Liver (tissue), 3 donors: ENCODE data around the gene NGRN.

Experiments used
- EGR1 ChIP-seq, 2 donors: IDR thresholded peaks; 2 replicates each; pipeline ENCODE4 v1.6.1; 2016 to 2018; ENCODE audit warnings: antibody characterized with exemption in 2 of 2, low read depth in 2 of 2
- FOXA2 ChIP-seq: IDR thresholded peaks from 2 replicates; pipeline ENCODE4 v1.6.1; 2016; ENCODE audit warnings: antibody characterized with exemption
- GABPA ChIP-seq, 2 donors: IDR thresholded peaks in 1 of 2; conservative IDR thresholded peaks in 1 of 2; 2 replicates each; pipeline ENCODE4 v1.6.1; 2016; ENCODE audit warnings: antibody characterized with exemption in 2 of 2, mild to moderate bottlenecking in 1 of 2, moderate library complexity in 1 of 2
- HNF4A ChIP-seq, 2 donors: conservative IDR thresholded peaks; 2 replicates each; pipeline ENCODE4 v1.6.1; 2016; ENCODE audit warnings: antibody characterized with exemption in 2 of 2, mild to moderate bottlenecking in 2 of 2
- RAD21 ChIP-seq, 2 donors: IDR thresholded peaks; 2 replicates each; pipeline ENCODE4 v1.6.1; 2016; ENCODE audit warnings: antibody characterized with exemption in 2 of 2, mild to moderate bottlenecking in 2 of 2
- RXRA ChIP-seq, 2 donors: IDR thresholded peaks; 2 replicates each; pipeline ENCODE4 v1.6.1; 2017 to 2018; ENCODE audit warnings: antibody characterized with exemption in 2 of 2, mild to moderate bottlenecking in 1 of 2
- SP1 ChIP-seq: IDR thresholded peaks from 2 replicates; pipeline ENCODE4 v1.6.1; 2018; ENCODE audit warnings: antibody characterized with exemption, mild to moderate bottlenecking
- TAF1 ChIP-seq: conservative IDR thresholded peaks from 2 replicates; pipeline ENCODE4 v1.6.1; 2016; ENCODE audit warnings: antibody characterized with exemption, mild to moderate bottlenecking
- YY1 ChIP-seq: IDR thresholded peaks from 2 replicates; pipeline ENCODE4 v1.6.1; 2016; ENCODE audit warnings: antibody characterized with exemption, mild to moderate bottlenecking
- TF ChIP-seq, protein P1 (sequence below): fragments of 150-350 bp; IDR thresholded peaks from 2 replicates; pipeline ENCODE4 v1.5.1; 2017; ENCODE audit warnings: improper control_type of control experiment, low read depth, low read length; ENCODE audit not compliant: missing input control
- TF ChIP-seq, protein P2 (sequence below): IDR thresholded peaks from 2 replicates; pipeline ENCODE4 v1.6.1; 2016; ENCODE audit warnings: antibody characterized with exemption
- TF ChIP-seq, protein P3 (sequence below): IDR thresholded peaks from 2 replicates; pipeline ENCODE4 v1.6.1; 2016; ENCODE audit warnings: antibody characterized with exemption
- TF ChIP-seq, protein P4 (sequence below): IDR thresholded peaks from 2 replicates; pipeline ENCODE4 v1.6.1; 2016; ENCODE audit warnings: antibody characterized with exemption, mild to moderate bottlenecking
- TF ChIP-seq, protein P5 (sequence below): IDR thresholded peaks from 2 replicates; pipeline ENCODE4 v1.6.1; 2016; ENCODE audit warnings: antibody characterized with exemption
- donor health status: healthy.
- donor health status: healthy.

DNA sequence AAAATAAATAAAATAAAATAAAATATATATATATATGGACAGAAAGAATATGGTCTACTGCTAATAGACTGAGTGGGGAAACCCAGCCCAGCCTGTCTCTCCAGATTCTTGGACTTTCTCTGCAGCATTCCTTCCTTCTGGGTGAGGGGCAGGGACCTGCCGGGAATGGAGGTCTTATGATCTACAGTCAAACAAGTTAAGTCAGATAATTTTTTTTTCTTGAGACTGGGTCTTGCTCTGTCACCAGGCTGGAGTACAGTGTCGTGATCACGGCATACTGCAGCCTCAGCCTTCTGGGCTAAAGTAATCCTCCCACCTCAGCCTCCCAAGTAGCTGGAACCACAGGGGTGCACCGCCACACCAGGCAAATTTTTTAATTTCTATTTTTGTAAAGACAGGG, 53.1 kb downstream of the NGRN start:
- TF ChIP-seq YY1 (no peak), TAF1 (no peak), RAD21 (IDR thresholded peaks at IDR 0.05) (no peak), EGR1 (IDR thresholded peaks at IDR 0.05; ENCODE audit: low read depth in 2 of 2) (no peak), FOXA2 (no peak), SP1 (no peak), RXRA (IDR thresholded peaks at IDR 0.05) (no peak), HNF4A (conservative IDR thresholded peaks at IDR 0.05) (no peak), GABPA (IDR thresholded peaks at IDR 0.05 in 1 of 2, conservative IDR thresholded peaks at IDR 0.05 in 1 of 2) (no peak)
- TF ChIP-seq, protein P1, sequence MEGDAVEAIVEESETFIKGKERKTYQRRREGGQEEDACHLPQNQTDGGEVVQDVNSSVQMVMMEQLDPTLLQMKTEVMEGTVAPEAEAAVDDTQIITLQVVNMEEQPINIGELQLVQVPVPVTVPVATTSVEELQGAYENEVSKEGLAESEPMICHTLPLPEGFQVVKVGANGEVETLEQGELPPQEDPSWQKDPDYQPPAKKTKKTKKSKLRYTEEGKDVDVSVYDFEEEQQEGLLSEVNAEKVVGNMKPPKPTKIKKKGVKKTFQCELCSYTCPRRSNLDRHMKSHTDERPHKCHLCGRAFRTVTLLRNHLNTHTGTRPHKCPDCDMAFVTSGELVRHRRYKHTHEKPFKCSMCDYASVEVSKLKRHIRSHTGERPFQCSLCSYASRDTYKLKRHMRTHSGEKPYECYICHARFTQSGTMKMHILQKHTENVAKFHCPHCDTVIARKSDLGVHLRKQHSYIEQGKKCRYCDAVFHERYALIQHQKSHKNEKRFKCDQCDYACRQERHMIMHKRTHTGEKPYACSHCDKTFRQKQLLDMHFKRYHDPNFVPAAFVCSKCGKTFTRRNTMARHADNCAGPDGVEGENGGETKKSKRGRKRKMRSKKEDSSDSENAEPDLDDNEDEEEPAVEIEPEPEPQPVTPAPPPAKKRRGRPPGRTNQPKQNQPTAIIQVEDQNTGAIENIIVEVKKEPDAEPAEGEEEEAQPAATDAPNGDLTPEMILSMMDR: no peak
- TF ChIP-seq, protein P2, sequence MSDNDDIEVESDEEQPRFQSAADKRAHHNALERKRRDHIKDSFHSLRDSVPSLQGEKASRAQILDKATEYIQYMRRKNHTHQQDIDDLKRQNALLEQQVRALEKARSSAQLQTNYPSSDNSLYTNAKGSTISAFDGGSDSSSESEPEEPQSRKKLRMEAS: no peak
- TF ChIP-seq, protein P3, sequence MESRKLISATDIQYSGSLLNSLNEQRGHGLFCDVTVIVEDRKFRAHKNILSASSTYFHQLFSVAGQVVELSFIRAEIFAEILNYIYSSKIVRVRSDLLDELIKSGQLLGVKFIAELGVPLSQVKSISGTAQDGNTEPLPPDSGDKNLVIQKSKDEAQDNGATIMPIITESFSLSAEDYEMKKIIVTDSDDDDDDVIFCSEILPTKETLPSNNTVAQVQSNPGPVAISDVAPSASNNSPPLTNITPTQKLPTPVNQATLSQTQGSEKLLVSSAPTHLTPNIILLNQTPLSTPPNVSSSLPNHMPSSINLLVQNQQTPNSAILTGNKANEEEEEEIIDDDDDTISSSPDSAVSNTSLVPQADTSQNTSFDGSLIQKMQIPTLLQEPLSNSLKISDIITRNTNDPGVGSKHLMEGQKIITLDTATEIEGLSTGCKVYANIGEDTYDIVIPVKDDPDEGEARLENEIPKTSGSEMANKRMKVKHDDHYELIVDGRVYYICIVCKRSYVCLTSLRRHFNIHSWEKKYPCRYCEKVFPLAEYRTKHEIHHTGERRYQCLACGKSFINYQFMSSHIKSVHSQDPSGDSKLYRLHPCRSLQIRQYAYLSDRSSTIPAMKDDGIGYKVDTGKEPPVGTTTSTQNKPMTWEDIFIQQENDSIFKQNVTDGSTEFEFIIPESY: no peak
- TF ChIP-seq, protein P4, sequence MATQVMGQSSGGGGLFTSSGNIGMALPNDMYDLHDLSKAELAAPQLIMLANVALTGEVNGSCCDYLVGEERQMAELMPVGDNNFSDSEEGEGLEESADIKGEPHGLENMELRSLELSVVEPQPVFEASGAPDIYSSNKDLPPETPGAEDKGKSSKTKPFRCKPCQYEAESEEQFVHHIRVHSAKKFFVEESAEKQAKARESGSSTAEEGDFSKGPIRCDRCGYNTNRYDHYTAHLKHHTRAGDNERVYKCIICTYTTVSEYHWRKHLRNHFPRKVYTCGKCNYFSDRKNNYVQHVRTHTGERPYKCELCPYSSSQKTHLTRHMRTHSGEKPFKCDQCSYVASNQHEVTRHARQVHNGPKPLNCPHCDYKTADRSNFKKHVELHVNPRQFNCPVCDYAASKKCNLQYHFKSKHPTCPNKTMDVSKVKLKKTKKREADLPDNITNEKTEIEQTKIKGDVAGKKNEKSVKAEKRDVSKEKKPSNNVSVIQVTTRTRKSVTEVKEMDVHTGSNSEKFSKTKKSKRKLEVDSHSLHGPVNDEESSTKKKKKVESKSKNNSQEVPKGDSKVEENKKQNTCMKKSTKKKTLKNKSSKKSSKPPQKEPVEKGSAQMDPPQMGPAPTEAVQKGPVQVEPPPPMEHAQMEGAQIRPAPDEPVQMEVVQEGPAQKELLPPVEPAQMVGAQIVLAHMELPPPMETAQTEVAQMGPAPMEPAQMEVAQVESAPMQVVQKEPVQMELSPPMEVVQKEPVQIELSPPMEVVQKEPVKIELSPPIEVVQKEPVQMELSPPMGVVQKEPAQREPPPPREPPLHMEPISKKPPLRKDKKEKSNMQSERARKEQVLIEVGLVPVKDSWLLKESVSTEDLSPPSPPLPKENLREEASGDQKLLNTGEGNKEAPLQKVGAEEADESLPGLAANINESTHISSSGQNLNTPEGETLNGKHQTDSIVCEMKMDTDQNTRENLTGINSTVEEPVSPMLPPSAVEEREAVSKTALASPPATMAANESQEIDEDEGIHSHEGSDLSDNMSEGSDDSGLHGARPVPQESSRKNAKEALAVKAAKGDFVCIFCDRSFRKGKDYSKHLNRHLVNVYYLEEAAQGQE: no peak
- TF ChIP-seq, protein P5, sequence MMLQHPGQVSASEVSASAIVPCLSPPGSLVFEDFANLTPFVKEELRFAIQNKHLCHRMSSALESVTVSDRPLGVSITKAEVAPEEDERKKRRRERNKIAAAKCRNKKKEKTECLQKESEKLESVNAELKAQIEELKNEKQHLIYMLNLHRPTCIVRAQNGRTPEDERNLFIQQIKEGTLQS: no peak
